Endothelial cell of umbilical vein (primary cell): ENCODE data around the gene SPTA1. TPM values are rescaled to one million over a fixed set of nuclear protein-coding genes. Genes with fewer than 3 reads are reported as not detected.

Source experiments
- BruUV-seq: library from RNA; stranded (reverse); fragments of 400-500 nt; replicated peaks from 2 replicates; lab custom pipeline; 2021; lab: Mats Ljungman, UMichigan
- CTCF ChIA-PET: fragments of 300-600, 350-600 bp; sonication (Branson Sonifier 250); formaldehyde crosslinking; loops from one replicate; lab custom pipeline; 2021; ENCODE audit warnings: antibody characterized with exemption, inconsistent platforms; lab: Charles Lee
- POLR2A ChIA-PET: fragments of 300-600, 350-600 bp; sonication (Branson Sonifier 250); formaldehyde crosslinking; loops from one replicate; lab custom pipeline; 2021; ENCODE audit warnings: antibody characterized with exemption, inconsistent platforms; lab: Charles Lee
- DNase-seq: peaks from one replicate; pipeline ENCODE4 v3.0.0-alpha.2; 2011; ENCODE audit warnings: low read depth, low spot score
- FAIRE-seq: peaks from 2 replicates; lab custom pipeline; 2011; peaks lifted over from hg19 to GRCh38; lab: Jason Lieb, UNC
- H2AFZ ChIP-seq: 2 replicates; pipeline ENCODE4 v1.6.0; 2012; ENCODE audit warnings: low read depth, low read length, control low read depth, inconsistent platforms
- H3K27ac ChIP-seq: 2 replicates; pipeline ENCODE4 v1.5.1; 2011; ENCODE audit warnings: low read depth, mild to moderate bottlenecking, control low read depth, low read length, moderate library complexity; ENCODE audit not compliant: insufficient read depth
- H3K27me3 ChIP-seq, 2 experiments: 2 replicates each; pipeline versions ENCODE4 v1.6.0 to v1.6.1; 2011; ENCODE audit warnings: low read length in 2 of 2, mixed read lengths in 1 of 2; ENCODE audit not compliant: control insufficient read depth in 2 of 2, insufficient read depth in 2 of 2
- H3K36me3 ChIP-seq, 2 experiments: 2 replicates in 1 of 2; 3 replicates in 1 of 2; pipeline ENCODE4 v1.5.1; 2011; ENCODE audit warnings: low read length in 2 of 2, mild to moderate bottlenecking in 1 of 2, moderate library complexity in 1 of 2; ENCODE audit not compliant: control insufficient read depth in 2 of 2, insufficient read depth in 2 of 2; ENCODE audit errors: extremely low read depth in 1 of 2
- H3K4me1 ChIP-seq: 3 replicates; pipeline ENCODE4 v1.5.1; 2011; ENCODE audit warnings: mild to moderate bottlenecking, low read length; ENCODE audit not compliant: control insufficient read depth, insufficient read depth; ENCODE audit errors: extremely low read depth
- H3K4me2 ChIP-seq: 2 replicates; pipeline ENCODE4 v1.6.1; 2011; ENCODE audit warnings: low read length, control low read depth, mixed read lengths; ENCODE audit not compliant: insufficient read depth
- H3K4me3 ChIP-seq, 3 experiments: fragments of 200-600 bp in 1 of 3; sonication (generic), shearing (Covaris generic) in 1 of 3; replicated peaks in 1 of 3; 2 replicates each; pipeline ENCODE4 v1.5.1; 2011 to 2016; ENCODE audit warnings: control low read depth in 3 of 3, low read length in 3 of 3, mild to moderate bottlenecking in 2 of 3, inconsistent platforms in 1 of 3, low read depth in 1 of 3, moderate library complexity in 1 of 3; ENCODE audit not compliant: insufficient read depth in 1 of 3
- H3K79me2 ChIP-seq: 2 replicates; pipeline ENCODE4 v1.6.0; 2012; ENCODE audit warnings: low read length, inconsistent platforms; ENCODE audit not compliant: control insufficient read depth, insufficient read depth
- H3K9ac ChIP-seq: replicated peaks from 2 replicates; pipeline ENCODE3; 2011; ENCODE audit warnings: low read length, control low read depth; ENCODE audit not compliant: insufficient read depth; ENCODE audit errors: extremely low read depth
- H3K9me1 ChIP-seq: replicated peaks from 3 replicates; pipeline ENCODE4 v1.6.0; 2011; ENCODE audit warnings: mild to moderate bottlenecking, low read length; ENCODE audit not compliant: control insufficient read depth, insufficient read depth; ENCODE audit errors: extremely low read depth
- H3K9me3 ChIP-seq: replicated peaks from 2 replicates; pipeline ENCODE4 v1.5.1; 2012; ENCODE audit warnings: low read length, inconsistent platforms; ENCODE audit not compliant: control insufficient read depth, insufficient read depth
- H4K20me1 ChIP-seq: replicated peaks from 2 replicates; pipeline ENCODE3; 2011; ENCODE audit warnings: mild to moderate bottlenecking, low read length; ENCODE audit not compliant: control insufficient read depth, insufficient read depth; ENCODE audit errors: extremely low read depth
- EZH2 ChIP-seq: IDR thresholded peaks from 2 replicates; pipeline ENCODE4 v1.6.1; 2012; ENCODE audit warnings: borderline replicate concordance, low read depth, mild to moderate bottlenecking, moderate library complexity, low read length, inconsistent platforms; ENCODE audit not compliant: severe bottlenecking
- FOS ChIP-seq: IDR thresholded peaks from 2 replicates; pipeline ENCODE4 v1.6.1; 2011; ENCODE audit warnings: mild to moderate bottlenecking, low read length, moderate library complexity, borderline replicate concordance; ENCODE audit not compliant: insufficient read depth
- GATA2 ChIP-seq: IDR thresholded peaks from 2 replicates; pipeline ENCODE4 v1.7.0; 2011; ENCODE audit warnings: low read depth, mild to moderate bottlenecking, moderate library complexity, mixed read lengths, low read length; ENCODE audit not compliant: insufficient read length, insufficient read depth
- JUN ChIP-seq: IDR thresholded peaks from 2 replicates; pipeline ENCODE4 v1.6.1; 2011; ENCODE audit warnings: borderline replicate concordance, low read depth; ENCODE audit not compliant: insufficient read length, insufficient read depth
- MYC ChIP-seq: IDR thresholded peaks from one replicate; pipeline ENCODE4 v1.6.1; 2011; ENCODE audit warnings: mild to moderate bottlenecking, low read depth, low read length
- POLR2A ChIP-seq: IDR thresholded peaks from 2 replicates; pipeline ENCODE4 v1.6.1; 2012; ENCODE audit warnings: low read depth, mild to moderate bottlenecking, control low read depth, low read length
- POLR2AphosphoS5 ChIP-seq: IDR thresholded peaks from 2 replicates; pipeline ENCODE4 v1.6.1; 2012; ENCODE audit warnings: low read depth, mild to moderate bottlenecking, control low read depth, low read length, moderate library complexity; ENCODE audit not compliant: insufficient read depth
- dilution Hi-C: fragments of 300-500 bp; cut with MboI; formaldehyde crosslinking; loops from one replicate; pipeline ENCODE4 v1.15.0; 2019; ENCODE audit warnings: low sequenced_read_pairs; ENCODE audit not compliant: extremely low pct_ligation_motif_present
- intact Hi-C: fragments of 100-400 bp; cut with micrococcal nuclease; formaldehyde crosslinking; loops from one replicate; pipeline ENCODE4 v1.10.0; 2022
- polyA plus RNA-seq, 4 experiments: library from polyadenylated mRNA; depleted of rRNA in 3 of 4; stranded (reverse) in 3 of 4; unstranded in 1 of 4; fragments of >200 nt; gene quantifications; 2 replicates each; pipeline versions ENCODE4 v1.2.1 to v1.2.3, GENCODE V29; 2011 to 2012; ENCODE audit warnings: missing spikeins in 1 of 4
- total RNA-seq: library from RNA; stranded (reverse); gene quantifications from 2 replicates; pipeline ENCODE4 v1.2.3, GENCODE V29; 2021
- TF ChIP-seq, protein P1 (sequence below), 2 donors: IDR thresholded peaks; 1 replicate in 1 of 2; 2 replicates in 1 of 2; pipeline ENCODE4 v1.5.1; 2011; ENCODE audit warnings: low read length in 2 of 2, mild to moderate bottlenecking in 2 of 2, moderate library complexity in 2 of 2, control low read depth in 1 of 2, inconsistent platforms in 1 of 2, low read depth in 1 of 2; ENCODE audit not compliant: insufficient read depth in 1 of 2; ENCODE audit errors: extremely low read depth in 1 of 2
- TF ChIP-seq, protein P2 (sequence below): IDR thresholded peaks from 2 replicates; pipeline ENCODE4 v1.6.1; 2011; ENCODE audit not compliant: insufficient read depth, insufficient read length

SPTA1 gene
- total and polyA plus RNA-seq, 2 donors (not counting 3 experiments of a cell fraction or from before 2014, with no cell fraction given) = 0.01 to 0.84 TPM

DNA sequence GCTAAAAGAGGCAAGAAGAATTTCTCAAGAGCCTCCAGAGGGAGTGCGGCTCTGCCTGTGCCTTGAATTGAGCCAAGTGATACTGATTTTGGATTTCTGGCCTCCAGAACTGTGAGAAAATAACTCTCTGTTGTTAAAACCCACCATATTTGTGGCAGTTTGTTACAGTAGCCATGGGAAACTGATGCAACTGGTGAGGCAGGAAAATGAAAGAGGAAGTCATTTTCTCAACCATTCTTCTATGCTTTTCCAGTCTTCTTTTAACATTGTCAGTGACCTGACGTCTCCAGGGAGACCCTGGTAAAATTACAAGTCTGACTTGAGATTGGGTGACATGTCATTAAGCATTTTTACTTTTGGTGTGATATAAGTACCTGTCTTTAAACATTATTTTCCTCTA, 121.9 kb downstream of the SPTA1 start:
- H2AFZ ChIP-seq = no peak overlapping the region
- H3K9ac ChIP-seq = no peak overlapping the region
- dilution Hi-C loops (no loop called here), intact Hi-C loops (no loop called here)
- no peak overlapping the region for H3K27ac ChIP-seq
- no peaks in the 10 kb centered on the region for H3K9me3 ChIP-seq
- H3K36me3 ChIP-seq = no peaks in the 10 kb centered on the region
- H3K4me1 ChIP-seq = no peaks in the 10 kb centered on the region
- H3K4me2 ChIP-seq = no peak overlapping the region
- no peaks in the 10 kb centered on the region for H3K9me1 ChIP-seq
- no peak for TF ChIP-seq FOS
- TF ChIP-seq MYC = no peak
- TF ChIP-seq GATA2 = no peak
- TF ChIP-seq, protein P1, sequence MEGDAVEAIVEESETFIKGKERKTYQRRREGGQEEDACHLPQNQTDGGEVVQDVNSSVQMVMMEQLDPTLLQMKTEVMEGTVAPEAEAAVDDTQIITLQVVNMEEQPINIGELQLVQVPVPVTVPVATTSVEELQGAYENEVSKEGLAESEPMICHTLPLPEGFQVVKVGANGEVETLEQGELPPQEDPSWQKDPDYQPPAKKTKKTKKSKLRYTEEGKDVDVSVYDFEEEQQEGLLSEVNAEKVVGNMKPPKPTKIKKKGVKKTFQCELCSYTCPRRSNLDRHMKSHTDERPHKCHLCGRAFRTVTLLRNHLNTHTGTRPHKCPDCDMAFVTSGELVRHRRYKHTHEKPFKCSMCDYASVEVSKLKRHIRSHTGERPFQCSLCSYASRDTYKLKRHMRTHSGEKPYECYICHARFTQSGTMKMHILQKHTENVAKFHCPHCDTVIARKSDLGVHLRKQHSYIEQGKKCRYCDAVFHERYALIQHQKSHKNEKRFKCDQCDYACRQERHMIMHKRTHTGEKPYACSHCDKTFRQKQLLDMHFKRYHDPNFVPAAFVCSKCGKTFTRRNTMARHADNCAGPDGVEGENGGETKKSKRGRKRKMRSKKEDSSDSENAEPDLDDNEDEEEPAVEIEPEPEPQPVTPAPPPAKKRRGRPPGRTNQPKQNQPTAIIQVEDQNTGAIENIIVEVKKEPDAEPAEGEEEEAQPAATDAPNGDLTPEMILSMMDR (IDR thresholded peaks at IDR 0.05; ENCODE audit: extremely low read depth in 1 of 2, insufficient read depth in 1 of 2, low read depth in 1 of 2, low read length in 2 of 2) = no peak
- TF ChIP-seq POLR2AphosphoS5 = no peak
- TF ChIP-seq, protein P2, sequence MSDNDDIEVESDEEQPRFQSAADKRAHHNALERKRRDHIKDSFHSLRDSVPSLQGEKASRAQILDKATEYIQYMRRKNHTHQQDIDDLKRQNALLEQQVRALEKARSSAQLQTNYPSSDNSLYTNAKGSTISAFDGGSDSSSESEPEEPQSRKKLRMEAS = no peak
- POLR2A ChIA-PET = no interaction called here
- H4K20me1 ChIP-seq = no peaks in the 10 kb centered on the region
- no peak overlapping the region for H3K4me3 ChIP-seq
- H3K79me2 ChIP-seq = no peaks in the 10 kb centered on the region
- H3K27me3 ChIP-seq = no peaks in the 10 kb centered on the region
- no peak for DNase-seq
- no TSS peak for BruUV-seq
- no peak for FAIRE-seq
- CTCF ChIA-PET = no interaction called here

DNA sequence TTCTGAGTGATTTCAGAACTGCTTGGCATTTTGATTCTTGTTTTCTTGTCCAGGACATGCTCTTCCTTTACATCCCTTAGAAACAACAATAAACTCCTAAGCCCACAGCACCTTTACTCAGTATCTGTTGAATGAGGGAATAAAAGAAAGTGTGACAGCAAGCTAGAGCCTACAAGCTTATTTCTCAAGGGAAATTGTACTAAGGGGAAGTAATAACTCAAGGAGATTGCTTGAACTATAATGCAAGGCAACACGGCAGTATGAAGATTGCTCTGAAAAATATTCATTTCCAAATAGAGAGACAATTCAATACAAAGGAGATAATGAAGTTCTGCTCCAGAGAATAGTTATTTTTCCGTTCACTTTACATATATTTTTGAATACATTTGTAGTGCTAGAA, 122.7 kb downstream of the SPTA1 start:
- ChIA-PET CTCF (no interaction called here), POLR2A (no interaction called here)
- Histone ChIP-seq H3K9me1 (no peaks in the 10 kb centered on the region), H3K4me3 (no peak overlapping the region), H3K27me3 (no peaks in the 10 kb centered on the region), H3K4me1 (no peaks in the 10 kb centered on the region), H2AFZ (no peak overlapping the region), H3K27ac (no peak overlapping the region), H3K9ac (no peak overlapping the region), H4K20me1 (no peaks in the 10 kb centered on the region), H3K9me3 (no peaks in the 10 kb centered on the region), H3K36me3 (no peaks in the 10 kb centered on the region), H3K79me2 (no peaks in the 10 kb centered on the region), H3K4me2 (no peak overlapping the region)
- TF ChIP-seq JUN (no peak), POLR2A (no peak), EZH2 (no peak)
- TF ChIP-seq, protein P2 = no peak
- intact Hi-C loops (no loop called here), dilution Hi-C loops (no loop called here)
- no peak for DNase-seq
- no peak for FAIRE-seq
- BruUV-seq = no TSS peak
